A549 (cell line): ENCODE measurements around the gene FMNL2. TPM values are rescaled to one million over a fixed set of nuclear protein-coding genes. Genes with fewer than 3 reads are reported as not detected.

ENCODE experiments used
- ATAC-seq, 2 experiments: fragments of 200-7000 bp in 1 of 2; fragments of >200 bp in 1 of 2; cut with Nextera tagmentation in 1 of 2; cut with Tn5 transposase in 1 of 2; 3 replicates each; pipeline versions ENCODE4 v1.8.0 to v1.9.1; 2018 to 2020; ENCODE audit warnings: mild to moderate bottlenecking in 1 of 2, moderate library complexity in 1 of 2
- CTCF ChIA-PET: fragments of 300-600 bp; sonication (Branson Sonifier 250); formaldehyde crosslinking; extraction: SDS; loops from one replicate; lab custom pipeline; 2021; ENCODE audit warnings: antibody characterized with exemption, inconsistent platforms; lab: Yijun Ruan, JAX
- POLR2A ChIA-PET: fragments of 350-600 bp; formaldehyde crosslinking; extraction: SDS; loops from one replicate; lab custom pipeline; 2021; ENCODE audit warnings: antibody characterized with exemption, inconsistent platforms; lab: Yijun Ruan, JAX
- DNase-seq, 2 experiments: peaks; one replicate each; pipeline versions ENCODE4 v3.0.0 to v3.0.0-alpha.2; 2011 to 2016; ENCODE audit warnings: low read depth in 1 of 2, low spot score in 1 of 2
- FAIRE-seq: peaks from 2 replicates; lab custom pipeline; 2011; peaks lifted over from hg19 to GRCh38; lab: Jason Lieb, UNC
- H3K27ac ChIP-seq, 2 experiments: fragments of >200 bp; sonication (Bioruptor Twin); formaldehyde crosslinking; 3 replicates each; pipeline ENCODE4 v1.5.1; 2016 to 2017
- H3K4me1 ChIP-seq: fragments of >200 bp; sonication (Bioruptor Twin); formaldehyde crosslinking; 3 replicates; pipeline ENCODE4 v1.6.1; 2016
- H3K4me2 ChIP-seq: fragments of >200 bp; sonication (Bioruptor Twin); formaldehyde crosslinking; 3 replicates; pipeline ENCODE4 v1.6.1; 2016
- H3K4me3 ChIP-seq: fragments of >200 bp; sonication (Bioruptor Twin); formaldehyde crosslinking; 3 replicates; pipeline ENCODE4 v1.5.1; 2016
- H3K9me3 ChIP-seq: fragments of >200 bp; sonication (Bioruptor Twin); formaldehyde crosslinking; 3 replicates; pipeline ENCODE4 v1.6.1; 2016
- BHLHE40 ChIP-seq: IDR thresholded peaks from 2 replicates; pipeline ENCODE4 v1.6.1; 2012; ENCODE audit warnings: low read depth, low read length, inconsistent platforms
- CBX2 ChIP-seq: fragments of 200-600 bp; sonication (generic); IDR thresholded peaks from 2 replicates; pipeline ENCODE4 v1.6.1; 2016; ENCODE audit warnings: low read depth, mild to moderate bottlenecking, borderline replicate concordance
- CBX8 ChIP-seq: fragments of 200-600 bp; sonication (generic); IDR thresholded peaks from 2 replicates; pipeline ENCODE4 v1.6.1; 2016
- CEBPB ChIP-seq, 2 experiments: fragments of >200 bp in 1 of 2; sonication (Bioruptor Twin) in 1 of 2; formaldehyde crosslinking in 1 of 2; IDR thresholded peaks; 2 replicates each; pipeline ENCODE4 v1.6.1; 2012 to 2016
- EHMT2 ChIP-seq: fragments of 200-600 bp; sonication (generic); IDR thresholded peaks from 2 replicates; pipeline ENCODE4 v1.6.1; 2016; ENCODE audit warnings: antibody characterized with exemption, low read depth, mild to moderate bottlenecking, moderate library complexity
- EP300 ChIP-seq, 2 experiments: fragments of >200 bp; sonication (Bioruptor Twin); formaldehyde crosslinking; IDR thresholded peaks; 2 replicates in 1 of 2; 3 replicates in 1 of 2; pipeline ENCODE4 v1.6.1; 2016 to 2017
- FOSB ChIP-seq: fragments of 250-450 bp; sonication (Bioruptor Pico); IDR thresholded peaks from 2 replicates; pipeline ENCODE4 v1.5.0; 2020; ENCODE audit warnings: mild to moderate bottlenecking, moderate library complexity
- FOXS1 ChIP-seq: fragments of 250-450 bp; sonication (Bioruptor Pico); IDR thresholded peaks from 2 replicates; pipeline ENCODE4 v1.5.0; 2020; ENCODE audit warnings: mild to moderate bottlenecking, moderate library complexity
- GATA3 ChIP-seq: IDR thresholded peaks from 2 replicates; pipeline ENCODE4 v1.6.1; 2012; ENCODE audit warnings: borderline replicate concordance
- HDAC2 ChIP-seq: fragments of 200-600 bp; sonication (generic); IDR thresholded peaks from 2 replicates; pipeline ENCODE4 v1.6.1; 2016
- HOXA7 ChIP-seq: fragments of 250-450 bp; sonication (Bioruptor Pico); IDR thresholded peaks from 2 replicates; pipeline ENCODE4 v1.5.0; 2020; ENCODE audit warnings: mild to moderate bottlenecking, moderate library complexity
- HOXB5 ChIP-seq: fragments of 250-450 bp; sonication (Bioruptor Pico); IDR thresholded peaks from 2 replicates; pipeline ENCODE4 v1.5.0; 2020; ENCODE audit warnings: mild to moderate bottlenecking, moderate library complexity
- JUN ChIP-seq, 2 experiments: fragments of >200 bp; sonication (Bioruptor Twin); formaldehyde crosslinking; IDR thresholded peaks; 2 replicates in 1 of 2; 3 replicates in 1 of 2; pipeline ENCODE4 v1.6.1; 2016 to 2017
- JUNB ChIP-seq: fragments of >200 bp; sonication (Bioruptor Twin); formaldehyde crosslinking; IDR thresholded peaks from 2 replicates; pipeline ENCODE4 v1.6.1; 2016
- KDM1A ChIP-seq: fragments of 200-600 bp; sonication (generic); IDR thresholded peaks from 2 replicates; pipeline ENCODE4 v1.6.1; 2016; ENCODE audit warnings: low read depth, mild to moderate bottlenecking
- KDM5A ChIP-seq: fragments of 200-600 bp; sonication (generic); IDR thresholded peaks from 2 replicates; pipeline ENCODE4 v1.6.1; 2016; ENCODE audit warnings: antibody characterized with exemption, mild to moderate bottlenecking
- MAZ ChIP-seq: fragments of 150-350 bp; IDR thresholded peaks from 2 replicates; pipeline ENCODE4 v1.6.1; 2014; ENCODE audit warnings: antibody characterized with exemption, low read depth, low read length, borderline replicate concordance
- NFE2L2 ChIP-seq: fragments of 150-350 bp; conservative IDR thresholded peaks from 2 replicates; pipeline ENCODE4 v1.6.1; 2014; ENCODE audit warnings: low read length
- NR3C1 ChIP-seq: fragments of >200 bp; sonication (Bioruptor Twin); formaldehyde crosslinking; IDR thresholded peaks from 3 replicates; pipeline ENCODE4 v1.6.1; 2017
- PHF8 ChIP-seq: fragments of 200-600 bp; sonication (generic); IDR thresholded peaks from 2 replicates; pipeline ENCODE4 v1.6.1; 2016; ENCODE audit warnings: low read depth, mild to moderate bottlenecking, antibody characterized with exemption, moderate library complexity, borderline replicate concordance
- POLR2A ChIP-seq: IDR thresholded peaks from 2 replicates; pipeline ENCODE4 v1.6.1; 2012; ENCODE audit warnings: mild to moderate bottlenecking, low read length
- RAD21 ChIP-seq, 2 experiments: fragments of >200 bp in 1 of 2; sonication (Bioruptor Twin) in 1 of 2; formaldehyde crosslinking in 1 of 2; IDR thresholded peaks in 1 of 2; conservative IDR thresholded peaks in 1 of 2; 2 replicates in 1 of 2; 3 replicates in 1 of 2; pipeline ENCODE4 v1.6.1; 2012 to 2018; ENCODE audit warnings: inconsistent platforms in 1 of 2
- RARB ChIP-seq: fragments of 250-450 bp; sonication (Bioruptor Pico); IDR thresholded peaks from 2 replicates; pipeline ENCODE4 v1.8.0; 2021; ENCODE audit warnings: mild to moderate bottlenecking, moderate library complexity
- SMC3 ChIP-seq: fragments of >200 bp; sonication (Bioruptor Twin); formaldehyde crosslinking; IDR thresholded peaks from 3 replicates; pipeline ENCODE4 v1.6.1; 2018; ENCODE audit warnings: inconsistent platforms
- TFCP2L1 ChIP-seq: fragments of 250-450 bp; sonication (Bioruptor Pico); IDR thresholded peaks from 2 replicates; pipeline ENCODE4 v1.5.0; 2021; ENCODE audit warnings: mild to moderate bottlenecking
- TP53 ChIP-seq: fragments of 250-450 bp; sonication (Bioruptor Pico); IDR thresholded peaks from 2 replicates; pipeline ENCODE4 v1.5.0; 2021; ENCODE audit warnings: mild to moderate bottlenecking, moderate library complexity
- ZC3H11A ChIP-seq: fragments of 450-650 bp; IDR thresholded peaks from 2 replicates; pipeline ENCODE4 v1.6.1; 2014; ENCODE audit warnings: antibody characterized with exemption, mild to moderate bottlenecking
- ZNF302 ChIP-seq: fragments of 250-450 bp; sonication (Bioruptor Pico); IDR thresholded peaks from 2 replicates; pipeline ENCODE4 v1.9.0; 2021; ENCODE audit warnings: inconsistent platforms, mild to moderate bottlenecking, moderate library complexity
- ZSCAN20 ChIP-seq: fragments of 250-450 bp; sonication (Bioruptor Pico); IDR thresholded peaks from 2 replicates; pipeline ENCODE4 v1.8.0; 2022; ENCODE audit warnings: mild to moderate bottlenecking, moderate library complexity
- WGBS: methylation state at CpG from one replicate; pipeline ENCODE4 v1.1.6; 2017; ENCODE audit errors: missing lambda C conversion rate; 5-methylcytosine and 5-hydroxymethylcytosine counted together
- polyA plus RNA-seq, 4 experiments: library from polyadenylated mRNA; depleted of rRNA in 3 of 4; stranded (reverse); fragments of >200 nt; fragmentation: RNase III in 1 of 4; extraction: RNeasy Plus Mini Kit Qiagen cat#74134 plus additional on column Dnase treatment in 1 of 4; gene quantifications; 2 replicates in 3 of 4; 3 replicates in 1 of 4; pipeline ENCODE4 v1.2.3, GENCODE V29; 2011 to 2017
- TF ChIP-seq, protein P1 (sequence below): fragments of 450-650 bp; IDR thresholded peaks from 2 replicates; pipeline ENCODE4 v1.6.1; 2014; ENCODE audit warnings: antibody characterized with exemption
- TF ChIP-seq, protein P2 (sequence below): fragments of >200 bp; sonication (Bioruptor Twin); formaldehyde crosslinking; IDR thresholded peaks from 2 replicates; pipeline ENCODE4 v1.6.1; 2016
- TF ChIP-seq, protein P3 (sequence below): fragments of >200 bp; sonication (Bioruptor Twin); formaldehyde crosslinking; IDR thresholded peaks from 3 replicates; pipeline ENCODE4 v1.6.1; 2016
- TF ChIP-seq, protein P4 (sequence below): IDR thresholded peaks from 2 replicates; pipeline ENCODE4 v1.6.1; 2012
- TF ChIP-seq, protein P5 (sequence below): IDR thresholded peaks from 2 replicates; pipeline ENCODE4 v1.6.1; 2012; ENCODE audit warnings: low read depth, borderline replicate concordance

FMNL2 gene
- polyA plus RNA-seq, 2 of the 4 experiments (the other 2 are of a cell fraction), result 27.9 to 36.5 TPM

DNA sequence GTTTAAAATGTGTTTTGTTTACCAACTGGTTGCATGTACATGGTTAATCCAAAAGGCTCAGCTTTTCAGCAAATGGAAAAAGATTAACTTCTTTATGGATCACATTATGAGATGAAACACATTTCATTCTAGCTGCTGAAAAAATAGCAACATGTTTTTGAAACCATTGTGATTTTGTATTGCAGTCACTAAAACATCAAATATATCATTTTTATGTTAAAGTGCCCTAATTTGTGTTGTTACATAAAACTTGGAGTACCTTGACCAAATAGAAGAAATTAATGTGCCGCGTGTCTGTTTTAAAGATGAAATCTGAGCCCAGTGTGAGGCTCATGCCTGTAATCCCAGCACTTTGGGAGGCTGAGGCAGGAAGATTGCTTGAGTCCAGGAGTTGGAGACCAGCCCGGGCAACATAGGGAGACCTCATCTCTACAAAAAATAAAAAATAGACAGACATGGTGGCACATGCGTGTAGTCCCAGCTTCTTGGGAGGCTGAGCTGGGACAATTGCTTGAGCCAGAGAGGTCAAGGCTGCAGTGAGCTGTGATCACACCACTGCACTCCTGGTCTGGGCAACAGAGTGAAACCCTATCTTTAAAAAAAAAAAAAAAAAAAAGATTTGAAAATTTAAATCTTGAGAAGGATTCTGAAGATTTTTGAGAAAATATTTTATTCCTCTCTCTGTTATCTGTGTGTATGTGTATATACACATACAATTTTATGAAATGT is 96.6 kb downstream of the FMNL2 start (continued):
- TF ChIP-seq TFCP2L1 (CRISPR knock-in tag) (no peak), HOXB5 (CRISPR knock-in tag) (no peak), SMC3 (no peak), KDM1A (no peak)
- TF ChIP-seq, protein P1, sequence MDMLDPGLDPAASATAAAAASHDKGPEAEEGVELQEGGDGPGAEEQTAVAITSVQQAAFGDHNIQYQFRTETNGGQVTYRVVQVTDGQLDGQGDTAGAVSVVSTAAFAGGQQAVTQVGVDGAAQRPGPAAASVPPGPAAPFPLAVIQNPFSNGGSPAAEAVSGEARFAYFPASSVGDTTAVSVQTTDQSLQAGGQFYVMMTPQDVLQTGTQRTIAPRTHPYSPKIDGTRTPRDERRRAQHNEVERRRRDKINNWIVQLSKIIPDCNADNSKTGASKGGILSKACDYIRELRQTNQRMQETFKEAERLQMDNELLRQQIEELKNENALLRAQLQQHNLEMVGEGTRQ, result no peak
- TF ChIP-seq, protein P2, sequence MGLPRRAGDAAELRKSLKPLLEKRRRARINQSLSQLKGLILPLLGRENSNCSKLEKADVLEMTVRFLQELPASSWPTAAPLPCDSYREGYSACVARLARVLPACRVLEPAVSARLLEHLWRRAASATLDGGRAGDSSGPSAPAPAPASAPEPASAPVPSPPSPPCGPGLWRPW, result no peak

DNA sequence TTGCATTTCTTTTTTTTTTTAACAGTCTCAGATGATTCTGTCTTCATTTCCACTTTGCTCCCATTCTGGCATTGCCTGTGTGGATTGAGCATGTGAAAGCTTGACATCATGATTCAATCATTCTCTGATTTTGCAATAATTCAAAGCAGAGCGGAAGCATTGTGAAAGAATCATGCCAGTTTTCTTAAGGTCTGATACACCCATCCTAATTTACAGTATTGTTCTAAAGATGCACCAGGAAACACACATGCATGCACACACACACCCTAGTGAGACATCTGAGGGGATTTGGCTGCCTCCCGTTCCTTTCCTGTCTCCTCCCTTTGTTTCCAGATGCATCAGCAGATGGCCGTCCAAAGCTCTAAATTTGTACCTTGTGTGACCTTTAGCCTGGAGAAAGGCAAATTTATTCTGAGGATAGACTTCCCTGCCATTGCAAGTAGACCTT is 97.3 kb downstream of the FMNL2 start:
- ATAC-seq (peak; percentile 81 to 93), FAIRE-seq (no peak), DNase-seq (peak; percentile 35 to 70)
- Histone ChIP-seq H3K27ac (peak overlapping the region; percentile 78 to 90), H3K4me2 (peak overlapping the region; percentile 70), H3K4me3 (no peak overlapping the region), H3K4me1 (peaks cover 62% of the 10 kb centered on the region), H3K9me3 (no peaks in the 10 kb centered on the region)
- ChIA-PET POLR2A (interaction anchor here (1.1 kb wide), 1 partner anchor 11 kb away, joined by 3 read pairs; no protein-coding TSS in a partner anchor), CTCF (no interaction called here)
- WGBS, result 37% methylated on average over 3 of the region's 3 CpGs
- TF ChIP-seq TFCP2L1 (CRISPR knock-in tag) (no peak), BHLHE40 (no peak), JUN (IDR thresholded peaks at IDR 0.05) (peak; percentile 85 to 94), SMC3 (peak; percentile 54; the same call in 2 of the 3 replicates), EP300 (IDR thresholded peaks at IDR 0.05) (peak; percentile 90 to 93; a peak in 4 of 5 replicates), GATA3 (no peak), CBX2 (no peak), NR3C1 (no peak), FOSB (CRISPR knock-in tag) (no peak), RAD21 (conservative IDR thresholded peaks at IDR 0.05 in 1 of 2, IDR thresholded peaks at IDR 0.05 in 1 of 2) (peak in 1 of 2 experiments; percentile 61; a peak in 3 of 5 replicates), NFE2L2 (no peak), ZNF302 (CRISPR knock-in tag) (no peak), EHMT2 (no peak), MAZ (no peak), KDM1A (no peak), JUNB (peak; percentile 89), FOXS1 (CRISPR knock-in tag) (no peak), ZC3H11A (no peak), POLR2A (no peak), ZSCAN20 (CRISPR knock-in tag) (no peak), RARB (CRISPR knock-in tag) (no peak), HOXA7 (CRISPR knock-in tag) (no peak), PHF8 (no peak), TP53 (CRISPR knock-in tag) (no peak), CBX8 (no peak), HDAC2 (no peak), KDM5A (no peak), CEBPB (IDR thresholded peaks at IDR 0.05) (peak; percentile 96 to 99)
- TF ChIP-seq, protein P1, result no peak
- TF ChIP-seq, protein P3, sequence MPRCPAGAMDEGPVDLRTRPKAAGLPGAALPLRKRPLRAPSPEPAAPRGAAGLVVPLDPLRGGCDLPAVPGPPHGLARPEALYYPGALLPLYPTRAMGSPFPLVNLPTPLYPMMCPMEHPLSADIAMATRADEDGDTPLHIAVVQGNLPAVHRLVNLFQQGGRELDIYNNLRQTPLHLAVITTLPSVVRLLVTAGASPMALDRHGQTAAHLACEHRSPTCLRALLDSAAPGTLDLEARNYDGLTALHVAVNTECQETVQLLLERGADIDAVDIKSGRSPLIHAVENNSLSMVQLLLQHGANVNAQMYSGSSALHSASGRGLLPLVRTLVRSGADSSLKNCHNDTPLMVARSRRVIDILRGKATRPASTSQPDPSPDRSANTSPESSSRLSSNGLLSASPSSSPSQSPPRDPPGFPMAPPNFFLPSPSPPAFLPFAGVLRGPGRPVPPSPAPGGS, result peak; percentile 84; the same call in 2 of the 3 replicates
- TF ChIP-seq, protein P4, sequence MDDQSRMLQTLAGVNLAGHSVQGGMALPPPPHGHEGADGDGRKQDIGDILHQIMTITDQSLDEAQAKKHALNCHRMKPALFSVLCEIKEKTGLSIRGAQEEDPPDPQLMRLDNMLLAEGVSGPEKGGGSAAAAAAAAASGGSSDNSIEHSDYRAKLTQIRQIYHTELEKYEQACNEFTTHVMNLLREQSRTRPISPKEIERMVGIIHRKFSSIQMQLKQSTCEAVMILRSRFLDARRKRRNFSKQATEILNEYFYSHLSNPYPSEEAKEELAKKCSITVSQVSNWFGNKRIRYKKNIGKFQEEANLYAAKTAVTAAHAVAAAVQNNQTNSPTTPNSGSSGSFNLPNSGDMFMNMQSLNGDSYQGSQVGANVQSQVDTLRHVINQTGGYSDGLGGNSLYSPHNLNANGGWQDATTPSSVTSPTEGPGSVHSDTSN, result no peak
- TF ChIP-seq, protein P2, result peak; percentile 98
- TF ChIP-seq, protein P5, sequence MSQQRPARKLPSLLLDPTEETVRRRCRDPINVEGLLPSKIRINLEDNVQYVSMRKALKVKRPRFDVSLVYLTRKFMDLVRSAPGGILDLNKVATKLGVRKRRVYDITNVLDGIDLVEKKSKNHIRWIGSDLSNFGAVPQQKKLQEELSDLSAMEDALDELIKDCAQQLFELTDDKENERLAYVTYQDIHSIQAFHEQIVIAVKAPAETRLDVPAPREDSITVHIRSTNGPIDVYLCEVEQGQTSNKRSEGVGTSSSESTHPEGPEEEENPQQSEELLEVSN, result no peak
